Stimulated activated naive CD4-positive, alpha-beta T cell (primary cell): Measurements from ENCODE around the gene PRR12.

Experiments used
- DNase-seq, 6 experiments: peaks; one replicate each; lab custom pipeline; 2025; lab: John Stamatoyannopoulos, UW

The PRR12 gene

GRCh38 chr19:49666120-49666444 is 75.1 kb downstream of the PRR12 start:
- no peak for DNase-seq

GRCh38 chr19:49667473-49667872 is 76.5 kb downstream of the PRR12 start:
- no peak for DNase-seq

GRCh38 chr19:49669516-49669915 is 78.5 kb downstream of the PRR12 start:
- DNase-seq = no peak

GRCh38 chr19:49672131-49672919 is 81.3 kb downstream of the PRR12 start:
- peak; percentile 22 to 70 (median 64) for DNase-seq
